Measurements from ENCODE around the gene BRME1. TPM values are rescaled to one million over a fixed set of nuclear protein-coding genes. Genes with fewer than 3 reads are reported as not detected.
A peak's percentile ranks its signal among the peaks of the same experiment; 100 is the strongest.

The BRME1 gene
- total and polyA plus RNA-seq, 2 of the 13 experiments (the other 11 are each of a cell fraction or from before 2014, with no cell fraction given): 0.74 to 1.5 TPM

DNA sequence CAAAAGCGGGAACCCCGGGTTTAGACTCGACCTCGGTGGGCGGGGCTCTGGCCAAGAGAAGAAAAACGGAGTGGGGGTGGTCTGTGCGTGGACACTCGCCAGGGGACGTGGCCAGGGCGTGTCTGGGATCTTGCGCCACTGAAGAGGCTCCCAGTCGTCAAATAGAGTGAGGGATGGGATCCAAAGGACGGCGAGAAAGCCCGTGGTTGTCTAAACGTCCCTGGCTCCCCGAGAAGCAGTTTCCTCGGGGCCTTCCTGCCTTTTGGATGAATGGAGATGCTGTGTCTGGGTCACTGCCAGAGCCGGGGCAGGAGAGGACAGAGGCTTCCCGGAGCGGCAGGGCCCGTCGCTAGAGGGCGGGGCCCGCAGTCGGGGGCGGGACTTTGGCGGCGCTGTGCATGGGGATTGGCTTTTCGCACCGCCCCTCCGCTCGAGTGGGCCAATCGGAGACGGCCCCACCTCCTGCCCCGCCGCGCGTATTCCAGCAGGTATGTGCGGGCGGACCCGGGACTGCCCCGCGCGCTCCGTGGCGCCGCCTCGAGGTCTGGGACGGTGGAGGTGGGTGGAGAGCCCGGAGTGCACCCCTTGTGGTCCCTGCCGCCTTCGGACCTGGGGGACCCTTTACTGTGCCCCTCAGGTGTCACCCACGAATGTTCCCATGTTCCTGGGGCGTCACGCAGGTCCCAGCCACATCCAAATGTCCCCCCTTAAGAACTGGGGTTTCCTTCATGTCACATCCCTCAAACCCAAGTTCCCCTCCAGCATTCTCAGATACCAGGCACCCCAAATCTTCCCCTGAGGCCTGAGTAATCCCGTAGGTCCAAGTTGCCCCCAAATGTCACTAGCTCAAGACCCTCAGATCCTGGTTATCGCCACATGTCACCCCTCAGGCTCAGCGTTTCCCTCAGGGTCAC is 72.3 kb downstream of the BRME1 start (continued):
- TF ChIP-seq, protein P1, sequence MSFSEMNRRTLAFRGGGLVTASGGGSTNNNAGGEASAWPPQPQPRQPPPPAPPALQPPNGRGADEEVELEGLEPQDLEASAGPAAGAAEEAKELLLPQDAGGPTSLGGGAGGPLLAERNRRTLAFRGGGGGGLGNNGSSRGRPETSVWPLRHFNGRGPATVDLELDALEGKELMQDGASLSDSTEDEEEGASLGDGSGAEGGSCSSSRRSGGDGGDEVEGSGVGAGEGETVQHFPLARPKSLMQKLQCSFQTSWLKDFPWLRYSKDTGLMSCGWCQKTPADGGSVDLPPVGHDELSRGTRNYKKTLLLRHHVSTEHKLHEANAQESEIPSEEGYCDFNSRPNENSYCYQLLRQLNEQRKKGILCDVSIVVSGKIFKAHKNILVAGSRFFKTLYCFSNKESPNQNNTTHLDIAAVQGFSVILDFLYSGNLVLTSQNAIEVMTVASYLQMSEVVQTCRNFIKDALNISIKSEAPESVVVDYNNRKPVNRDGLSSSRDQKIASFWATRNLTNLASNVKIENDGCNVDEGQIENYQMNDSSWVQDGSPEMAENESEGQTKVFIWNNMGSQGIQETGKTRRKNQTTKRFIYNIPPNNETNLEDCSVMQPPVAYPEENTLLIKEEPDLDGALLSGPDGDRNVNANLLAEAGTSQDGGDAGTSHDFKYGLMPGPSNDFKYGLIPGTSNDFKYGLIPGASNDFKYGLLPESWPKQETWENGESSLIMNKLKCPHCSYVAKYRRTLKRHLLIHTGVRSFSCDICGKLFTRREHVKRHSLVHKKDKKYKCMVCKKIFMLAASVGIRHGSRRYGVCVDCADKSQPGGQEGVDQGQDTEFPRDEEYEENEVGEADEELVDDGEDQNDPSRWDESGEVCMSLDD (CRISPR knock-in tag; IDR thresholded peaks at IDR 0.05; ENCODE audit: borderline replicate concordance): peak; percentile 66; the same call in 1 of the 2 replicates
- no peak for TF ChIP-seq SOX13 (IDR thresholded peaks at IDR 0.05)
- TF ChIP-seq SOX13 (CRISPR knock-in tag; conservative IDR thresholded peaks at IDR 0.05 in 1 of 2, IDR thresholded peaks at IDR 0.05 in 1 of 2): peak in 1 of 2 experiments; percentile 23; a peak in 1 of 4 replicates
- no peak for TF ChIP-seq EEA1 (CRISPR knock-in tag; IDR thresholded peaks at IDR 0.05; ENCODE audit: borderline replicate concordance)
- TF ChIP-seq HOXA5 (CRISPR knock-in tag; IDR thresholded peaks at IDR 0.05): 0 out of 2 replicates have a peak, but pooled peaks have one; percentile 8
- no peak for TF ChIP-seq JUNB (CRISPR knock-in tag; IDR thresholded peaks at IDR 0.05; ENCODE audit: borderline replicate concordance)
- no peak for TF ChIP-seq ZNF552 (CRISPR knock-in tag; IDR thresholded peaks at IDR 0.05; ENCODE audit: borderline replicate concordance)
- TF ChIP-seq TAF15 (IDR thresholded peaks at IDR 0.05; ENCODE audit: low read depth, low read length, poor library complexity, severe bottlenecking): peak; percentile 70
- TF ChIP-seq SP4 (CRISPR knock-in tag; IDR thresholded peaks at IDR 0.05): peak; percentile 93
- no peak for TF ChIP-seq SIX4 (CRISPR knock-in tag; IDR thresholded peaks at IDR 0.05)
- peak; percentile 99 for TF ChIP-seq SP2 (CRISPR knock-in tag; IDR thresholded peaks at IDR 0.05)
- TF ChIP-seq, protein P2, sequence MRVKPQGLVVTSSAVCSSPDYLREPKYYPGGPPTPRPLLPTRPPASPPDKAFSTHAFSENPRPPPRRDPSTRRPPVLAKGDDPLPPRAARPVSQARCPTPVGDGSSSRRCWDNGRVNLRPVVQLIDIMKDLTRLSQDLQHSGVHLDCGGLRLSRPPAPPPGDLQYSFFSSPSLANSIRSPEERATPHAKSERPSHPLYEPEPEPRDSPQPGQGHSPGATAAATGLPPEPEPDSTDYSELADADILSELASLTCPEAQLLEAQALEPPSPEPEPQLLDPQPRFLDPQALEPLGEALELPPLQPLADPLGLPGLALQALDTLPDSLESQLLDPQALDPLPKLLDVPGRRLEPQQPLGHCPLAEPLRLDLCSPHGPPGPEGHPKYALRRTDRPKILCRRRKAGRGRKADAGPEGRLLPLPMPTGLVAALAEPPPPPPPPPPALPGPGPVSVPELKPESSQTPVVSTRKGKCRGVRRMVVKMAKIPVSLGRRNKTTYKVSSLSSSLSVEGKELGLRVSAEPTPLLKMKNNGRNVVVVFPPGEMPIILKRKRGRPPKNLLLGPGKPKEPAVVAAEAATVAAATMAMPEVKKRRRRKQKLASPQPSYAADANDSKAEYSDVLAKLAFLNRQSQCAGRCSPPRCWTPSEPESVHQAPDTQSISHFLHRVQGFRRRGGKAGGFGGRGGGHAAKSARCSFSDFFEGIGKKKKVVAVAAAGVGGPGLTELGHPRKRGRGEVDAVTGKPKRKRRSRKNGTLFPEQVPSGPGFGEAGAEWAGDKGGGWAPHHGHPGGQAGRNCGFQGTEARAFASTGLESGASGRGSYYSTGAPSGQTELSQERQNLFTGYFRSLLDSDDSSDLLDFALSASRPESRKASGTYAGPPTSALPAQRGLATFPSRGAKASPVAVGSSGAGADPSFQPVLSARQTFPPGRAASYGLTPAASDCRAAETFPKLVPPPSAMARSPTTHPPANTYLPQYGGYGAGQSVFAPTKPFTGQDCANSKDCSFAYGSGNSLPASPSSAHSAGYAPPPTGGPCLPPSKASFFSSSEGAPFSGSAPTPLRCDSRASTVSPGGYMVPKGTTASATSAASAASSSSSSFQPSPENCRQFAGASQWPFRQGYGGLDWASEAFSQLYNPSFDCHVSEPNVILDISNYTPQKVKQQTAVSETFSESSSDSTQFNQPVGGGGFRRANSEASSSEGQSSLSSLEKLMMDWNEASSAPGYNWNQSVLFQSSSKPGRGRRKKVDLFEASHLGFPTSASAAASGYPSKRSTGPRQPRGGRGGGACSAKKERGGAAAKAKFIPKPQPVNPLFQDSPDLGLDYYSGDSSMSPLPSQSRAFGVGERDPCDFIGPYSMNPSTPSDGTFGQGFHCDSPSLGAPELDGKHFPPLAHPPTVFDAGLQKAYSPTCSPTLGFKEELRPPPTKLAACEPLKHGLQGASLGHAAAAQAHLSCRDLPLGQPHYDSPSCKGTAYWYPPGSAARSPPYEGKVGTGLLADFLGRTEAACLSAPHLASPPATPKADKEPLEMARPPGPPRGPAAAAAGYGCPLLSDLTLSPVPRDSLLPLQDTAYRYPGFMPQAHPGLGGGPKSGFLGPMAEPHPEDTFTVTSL (CRISPR knock-in tag; IDR thresholded peaks at IDR 0.05; ENCODE audit: borderline replicate concordance): 0 out of 2 replicates have a peak, but pooled peaks have one; percentile 26
- no peak for TF ChIP-seq HHEX (CRISPR knock-in tag; IDR thresholded peaks at IDR 0.05)
- TF ChIP-seq KDM2A (CRISPR knock-in tag; IDR thresholded peaks at IDR 0.05; ENCODE audit: borderline replicate concordance, low read depth): peak; percentile 96
- TF ChIP-seq, protein P3, sequence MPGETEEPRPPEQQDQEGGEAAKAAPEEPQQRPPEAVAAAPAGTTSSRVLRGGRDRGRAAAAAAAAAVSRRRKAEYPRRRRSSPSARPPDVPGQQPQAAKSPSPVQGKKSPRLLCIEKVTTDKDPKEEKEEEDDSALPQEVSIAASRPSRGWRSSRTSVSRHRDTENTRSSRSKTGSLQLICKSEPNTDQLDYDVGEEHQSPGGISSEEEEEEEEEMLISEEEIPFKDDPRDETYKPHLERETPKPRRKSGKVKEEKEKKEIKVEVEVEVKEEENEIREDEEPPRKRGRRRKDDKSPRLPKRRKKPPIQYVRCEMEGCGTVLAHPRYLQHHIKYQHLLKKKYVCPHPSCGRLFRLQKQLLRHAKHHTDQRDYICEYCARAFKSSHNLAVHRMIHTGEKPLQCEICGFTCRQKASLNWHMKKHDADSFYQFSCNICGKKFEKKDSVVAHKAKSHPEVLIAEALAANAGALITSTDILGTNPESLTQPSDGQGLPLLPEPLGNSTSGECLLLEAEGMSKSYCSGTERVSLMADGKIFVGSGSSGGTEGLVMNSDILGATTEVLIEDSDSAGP (CRISPR knock-in tag; IDR thresholded peaks at IDR 0.05; ENCODE audit: borderline replicate concordance): peak; percentile 85; the same call in 1 of the 2 replicates
- TF ChIP-seq ZNF274 (CRISPR knock-in tag; IDR thresholded peaks at IDR 0.05): peak; percentile 62; the same call in 1 of the 2 replicates
